Stomach smooth muscle (tissue), 2 donors: ENCODE measurements around the gene PDE8A.
"Not testable (repeated sequence)": the region's sequence is repeated elsewhere in the genome, so short reads cannot be mapped to it uniquely, and the experiment has no call there.

Source experiments
- H3K27ac ChIP-seq: one replicate; pipeline ENCODE4 v1.7.0; 2013; ENCODE audit warnings: mild to moderate bottlenecking, low read length, inconsistent platforms
- H3K27me3 ChIP-seq, 2 donors: one replicate each; pipeline ENCODE4 v1.7.0; 2013; ENCODE audit warnings: low read length in 2 of 2; ENCODE audit not compliant: insufficient read depth in 2 of 2, control insufficient read depth in 1 of 2
- H3K36me3 ChIP-seq, 2 donors: one replicate each; pipeline ENCODE4 v1.7.0; 2013; ENCODE audit warnings: low read length in 2 of 2; ENCODE audit not compliant: control insufficient read depth in 2 of 2, insufficient read depth in 2 of 2
- H3K4me1 ChIP-seq: one replicate; pipeline ENCODE4 v1.7.0; 2013; ENCODE audit warnings: low read length; ENCODE audit not compliant: control insufficient read depth, insufficient read depth
- H3K4me3 ChIP-seq, 2 donors: one replicate each; pipeline ENCODE4 v1.7.0; 2013; ENCODE audit warnings: low read length in 2 of 2
- H3K9ac ChIP-seq, 2 donors: one replicate each; pipeline ENCODE4 v1.7.0; 2013; ENCODE audit warnings: low read length in 2 of 2, mild to moderate bottlenecking in 1 of 2
- H3K9me3 ChIP-seq, 2 donors: one replicate each; pipeline ENCODE4 v1.7.0; 2013; ENCODE audit warnings: low read length in 2 of 2; ENCODE audit not compliant: control insufficient read depth in 2 of 2
- donor health status: healthy.
- donor health status: Pancreatic carcinoma.

The PDE8A gene

GRCh38 chr15:84980196-84981053, 1.2 kb upstream of the PDE8A start:
- no peaks in the 10 kb centered on the region for H3K36me3 ChIP-seq
- H3K4me1 ChIP-seq: peaks cover 15% of the 10 kb centered on the region
- peak overlapping the region; percentile 86 to 89 for H3K4me3 ChIP-seq
- H3K27ac ChIP-seq: peak overlapping the region; percentile 84
- H3K27me3 ChIP-seq: no peaks in the 10 kb centered on the region
- H3K9ac ChIP-seq: peak overlapping the region; percentile 71 to 73
- no peaks in the 10 kb centered on the region for H3K9me3 ChIP-seq

GRCh38 chr15:84981054-84981710, 474 bp upstream of the PDE8A start:
- Histone ChIP-seq H3K4me1 (peaks cover 21% of the 10 kb centered on the region), H3K9ac (peak overlapping the region; percentile 71 to 73), H3K27me3 (no peaks in the 10 kb centered on the region), H3K36me3 (no peaks in the 10 kb centered on the region), H3K9me3 (no peaks in the 10 kb centered on the region), H3K27ac (peak overlapping the region; percentile 84), H3K4me3 (peak overlapping the region; percentile 86 to 89)

- Histone ChIP-seq H3K9ac (peak overlapping the region; percentile 72 to 73), H3K27ac (peak overlapping the region; percentile 84), H3K27me3 (no peaks in the 10 kb centered on the region), H3K4me1 (peaks cover 21% of the 10 kb centered on the region), H3K36me3 (no peaks in the 10 kb centered on the region), H3K4me3 (peak overlapping the region; percentile 87 to 89), H3K9me3 (no peaks in the 10 kb centered on the region)
These were observed 755 bp downstream of the PDE8A start for GRCh38 chr15:84982301-84982920.

- H3K9me3 ChIP-seq: no peaks in the 10 kb centered on the region
- H3K27ac ChIP-seq: no peak overlapping the region
- H3K4me1 ChIP-seq: peaks cover 21% of the 10 kb centered on the region
- no peaks in the 10 kb centered on the region for H3K27me3 ChIP-seq
- H3K9ac ChIP-seq: peak overlapping the region; percentile 72 to 73
- H3K4me3 ChIP-seq: peak overlapping the region; percentile 87 to 89
- H3K36me3 ChIP-seq: no peaks in the 10 kb centered on the region
These were observed 1.6 kb downstream of the PDE8A start for GRCh38 chr15:84983294-84983693.

- Histone ChIP-seq H3K27ac (peak overlapping the region; percentile 7), H3K9ac (peak overlapping the region; percentile 72 to 73), H3K36me3 (no peaks in the 10 kb centered on the region), H3K4me3 (peak overlapping the region; percentile 87 to 89), H3K4me1 (peaks cover 21% of the 10 kb centered on the region), H3K9me3 (no peaks in the 10 kb centered on the region), H3K27me3 (no peaks in the 10 kb centered on the region)
These were observed 2.1 kb downstream of the PDE8A start for GRCh38 chr15:84983711-84984110.

- H3K9ac ChIP-seq: no peak overlapping the region
- H3K4me3 ChIP-seq: peak overlapping the region in 1 of 2 donors; percentile 44
- H3K27ac ChIP-seq: peak overlapping the region; percentile 18
These were observed 3.5 kb downstream of the PDE8A start for GRCh38 chr15:84985158-84985557.

GRCh38 chr15:84987351-84987750, 5.7 kb downstream of the PDE8A start:
- H3K4me3 ChIP-seq, H3K9me3 ChIP-seq, H3K27ac ChIP-seq, H3K36me3 ChIP-seq, H3K27me3 ChIP-seq, H3K9ac ChIP-seq: not testable (repeated sequence)
- H3K4me1 ChIP-seq: peaks cover 24% of the 10 kb centered on the region

More at GRCh38 chr15:84985158-84985557, 3.5 kb downstream of the PDE8A start:
- no peaks in the 10 kb centered on the region for H3K36me3 ChIP-seq
- H3K4me1 ChIP-seq: peaks cover 26% of the 10 kb centered on the region
- no peaks in the 10 kb centered on the region for H3K9me3 ChIP-seq
- no peaks in the 10 kb centered on the region for H3K27me3 ChIP-seq

- peaks cover 30% of the 10 kb centered on the region for H3K4me1 ChIP-seq
- no peak overlapping the region for H3K27ac ChIP-seq
- H3K9me3 ChIP-seq: no peaks in the 10 kb centered on the region
- no peaks in the 10 kb centered on the region for H3K36me3 ChIP-seq
- no peaks in the 10 kb centered on the region for H3K27me3 ChIP-seq
- no peak overlapping the region for H3K9ac ChIP-seq
- no peak overlapping the region for H3K4me3 ChIP-seq
These were observed 6.4 kb downstream of the PDE8A start for GRCh38 chr15:84987949-84988624.

- H3K36me3 ChIP-seq: no peaks in the 10 kb centered on the region
- peaks cover 25% of the 10 kb centered on the region for H3K4me1 ChIP-seq
- H3K4me3 ChIP-seq: no peak overlapping the region
- H3K9me3 ChIP-seq: no peaks in the 10 kb centered on the region
- H3K27ac ChIP-seq: no peak overlapping the region
- no peaks in the 10 kb centered on the region for H3K27me3 ChIP-seq
- H3K9ac ChIP-seq: no peak overlapping the region
These were observed 7.4 kb downstream of the PDE8A start for GRCh38 chr15:84988909-84989644.

GRCh38 chr15:84990507-84990906, 8.9 kb downstream of the PDE8A start:
- H3K36me3 ChIP-seq: no peaks in the 10 kb centered on the region
- no peak overlapping the region for H3K27ac ChIP-seq
- peaks cover 24% of the 10 kb centered on the region for H3K4me1 ChIP-seq
- no peaks in the 10 kb centered on the region for H3K9me3 ChIP-seq
- H3K27me3 ChIP-seq: no peaks in the 10 kb centered on the region
- H3K9ac ChIP-seq: no peak overlapping the region
- H3K4me3 ChIP-seq: no peak overlapping the region
